K562 (cell line): ENCODE results near the gene ZNRD2. TPM values are rescaled to one million over a fixed set of nuclear protein-coding genes. Genes with fewer than 3 reads are reported as not detected.

Experiments used
- CEBPB ChIP-seq: fragments of 450-650 bp; IDR thresholded peaks from 2 replicates; pipeline ENCODE4 v1.6.1; 2016; ENCODE audit warnings: missing genetic modification characterization, missing compliant biosample characterization
- CHD1 ChIP-seq: fragments of 200-600 bp; sonication (generic); IDR thresholded peaks from one replicate; pipeline ENCODE4 v1.6.1; 2012; ENCODE audit warnings: mild to moderate bottlenecking, moderate library complexity, low read length, inconsistent platforms
- EGR1 ChIP-seq: fragments of 450-650 bp; conservative IDR thresholded peaks from 2 replicates; pipeline ENCODE4 v1.6.1; 2017; ENCODE audit warnings: mild to moderate bottlenecking
- GABPA ChIP-seq: fragments of 200-800 bp; sonication (Bioruptor generic); conservative IDR thresholded peaks from 2 replicates; pipeline ENCODE4 v1.6.1; 2016; ENCODE audit warnings: low read depth, missing genetic modification characterization, missing compliant biosample characterization
- KDM1A ChIP-seq, 2 experiments: fragments of 450-650 bp; IDR thresholded peaks; 2 replicates each; pipeline ENCODE4 v1.6.1; 2016; ENCODE audit warnings: mild to moderate bottlenecking in 2 of 2
- PCBP1 ChIP-seq: fragments of 200-400 bp; formaldehyde crosslinking; IDR thresholded peaks from 2 replicates; pipeline ENCODE4 v1.6.1; 2018; ENCODE audit warnings: mild to moderate bottlenecking, low read depth, low read length; ENCODE audit not compliant: poor library complexity, severe bottlenecking
- PHF20 ChIP-seq: fragments of 450-650 bp; IDR thresholded peaks from 2 replicates; pipeline ENCODE4 v1.6.1; 2018; ENCODE audit not compliant: partially characterized antibody
- PRPF4 ChIP-seq: fragments of 200-400 bp; formaldehyde crosslinking; IDR thresholded peaks from one replicate; pipeline ENCODE4 v1.6.1; 2017; ENCODE audit warnings: low read length, low read depth, mild to moderate bottlenecking; ENCODE audit not compliant: insufficient read depth, poor library complexity, severe bottlenecking
- SMAD4 ChIP-seq: fragments of 250-450 bp; sonication (Bioruptor Pico); conservative IDR thresholded peaks from 2 replicates; pipeline ENCODE4 v1.8.0; 2021; ENCODE audit warnings: inconsistent platforms, mild to moderate bottlenecking, moderate library complexity
- SNIP1 ChIP-seq: fragments of 450-650 bp; IDR thresholded peaks from 2 replicates; pipeline ENCODE4 v1.7.1; 2017; ENCODE audit warnings: low read depth, mild to moderate bottlenecking
- SPI1 ChIP-seq: IDR thresholded peaks from 2 replicates; pipeline ENCODE4 v1.6.1; 2011; ENCODE audit warnings: low read depth, low read length, control low read depth, borderline replicate concordance
- ZBTB7A ChIP-seq: IDR thresholded peaks from 2 replicates; pipeline ENCODE4 v1.6.1; 2011; ENCODE audit warnings: low read depth, mild to moderate bottlenecking, low read length, moderate library complexity, borderline replicate concordance; ENCODE audit not compliant: control insufficient read depth
- ZNF324 ChIP-seq: fragments of 250-450 bp; sonication (Bioruptor Pico); IDR thresholded peaks from 2 replicates; pipeline ENCODE4 v1.4.0; 2020; ENCODE audit warnings: mild to moderate bottlenecking
- ZNF77 ChIP-seq: fragments of 250-450 bp; sonication (Bioruptor Pico); IDR thresholded peaks from 2 replicates; pipeline ENCODE4 v1.5.0; 2020
- polyA plus RNA-seq, 8 experiments: library from polyadenylated mRNA; depleted of rRNA in 4 of 8; stranded (reverse) in 5 of 8; unstranded in 3 of 8; fragments of >200 nt; fragmentation: Nextera tagmentation in 2 of 8; fragmentation: Illumina TruSeq in 1 of 8; extraction: Ambion mirVana in 2 of 8; extraction: Trizol in 1 of 8; gene quantifications; 2 replicates each; pipeline versions ENCODE4 v1.2.1 to v1.2.3, GENCODE V29; 2011 to 2014; ENCODE audit warnings: inconsistent platforms in 1 of 8, missing spikeins in 1 of 8
- total RNA-seq, 7 experiments: library from RNA; depleted of rRNA in 6 of 7; stranded (reverse); fragments of >200 nt in 6 of 7; fragmentation: Illumina TruSeq in 2 of 7; extraction: Trizol in 2 of 7; gene quantifications; 2 replicates each; pipeline versions ENCODE4 v1.2.1 to v1.2.3, GENCODE V29; 2011 to 2021; ENCODE audit warnings: low replicate concordance in 1 of 7
- TF ChIP-seq, protein P1 (sequence below), 3 experiments: IDR thresholded peaks in 2 of 3; conservative IDR thresholded peaks in 1 of 3; 2 replicates each; pipeline ENCODE4 v1.5.1; 2011 to 2012; ENCODE audit warnings: low read length in 3 of 3, mild to moderate bottlenecking in 3 of 3, control low read depth in 2 of 3, improper control_type of control experiment in 1 of 3, inconsistent platforms in 1 of 3, low read depth in 1 of 3, mixed read lengths in 1 of 3, moderate library complexity in 1 of 3; ENCODE audit not compliant: insufficient read depth in 2 of 3
- TF ChIP-seq, protein P2 (sequence below), 2 experiments: IDR thresholded peaks; 2 replicates each; pipeline ENCODE4 v1.6.1; 2012; ENCODE audit warnings: improper control_type of control experiment in 2 of 2, low read depth in 2 of 2, low read length in 2 of 2, borderline replicate concordance in 1 of 2
- TF ChIP-seq, protein P3 (sequence below): fragments of 450-650 bp; conservative IDR thresholded peaks from 2 replicates; pipeline ENCODE4 v1.6.1; 2016; ENCODE audit warnings: missing genetic modification characterization, low read depth, mild to moderate bottlenecking, control low read depth, missing compliant biosample characterization

ZNRD2 gene
- total and polyA plus RNA-seq, 9 of the 15 experiments (the other 6 are each of a cell fraction or from before 2014, with no cell fraction given) = 13.4 to 129 (median 60.4) TPM

DNA sequence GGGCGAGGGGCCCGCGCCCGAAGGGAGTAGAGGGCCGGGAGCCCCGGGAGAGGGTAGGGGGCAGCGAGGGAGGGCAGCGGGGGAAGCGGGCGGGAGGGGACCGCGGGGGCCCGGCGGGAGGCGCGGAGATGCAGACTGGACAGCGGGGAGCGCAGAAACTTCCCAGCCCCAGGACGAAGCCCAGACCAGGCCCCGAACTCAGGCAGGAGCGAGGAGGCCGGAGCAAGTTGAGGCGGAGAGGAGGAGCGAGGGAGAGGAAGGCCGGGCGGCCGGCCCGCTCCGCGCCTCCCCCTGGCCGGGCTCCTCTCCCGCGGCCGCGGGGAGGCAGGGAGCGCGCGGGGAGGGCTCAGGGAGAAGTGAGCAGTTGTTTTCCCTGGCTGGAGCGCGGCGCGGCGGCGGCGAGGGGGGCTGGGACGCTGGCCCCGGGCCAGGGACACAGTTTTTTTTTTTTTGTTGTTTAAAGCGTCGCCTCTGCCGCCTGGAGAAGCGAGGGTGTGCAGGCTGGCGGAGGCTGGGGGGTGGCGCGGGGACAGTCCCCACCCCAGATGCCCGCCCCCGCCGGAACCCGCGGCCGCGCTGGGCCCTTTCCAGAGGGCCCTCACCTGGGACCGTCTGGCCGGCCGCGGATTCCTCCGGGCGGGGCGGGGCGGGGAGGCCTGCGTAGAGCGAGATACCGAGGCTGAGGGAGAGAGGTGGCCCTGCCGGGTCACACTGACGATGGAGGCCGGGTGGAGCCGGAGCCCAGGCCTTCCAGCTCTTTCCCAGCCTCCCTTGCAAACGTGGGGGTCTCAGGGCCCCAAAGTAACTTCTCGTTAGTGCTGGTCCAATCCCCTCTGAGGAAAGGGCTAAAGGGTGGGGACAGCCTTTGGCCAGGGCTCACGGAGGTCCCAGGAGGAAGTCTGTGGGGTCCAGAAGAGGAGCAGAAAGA, 12.0 kb upstream of the ZNRD2 start, which contains the start of gene LTBP3 (continued):
- TF ChIP-seq, protein P1, sequence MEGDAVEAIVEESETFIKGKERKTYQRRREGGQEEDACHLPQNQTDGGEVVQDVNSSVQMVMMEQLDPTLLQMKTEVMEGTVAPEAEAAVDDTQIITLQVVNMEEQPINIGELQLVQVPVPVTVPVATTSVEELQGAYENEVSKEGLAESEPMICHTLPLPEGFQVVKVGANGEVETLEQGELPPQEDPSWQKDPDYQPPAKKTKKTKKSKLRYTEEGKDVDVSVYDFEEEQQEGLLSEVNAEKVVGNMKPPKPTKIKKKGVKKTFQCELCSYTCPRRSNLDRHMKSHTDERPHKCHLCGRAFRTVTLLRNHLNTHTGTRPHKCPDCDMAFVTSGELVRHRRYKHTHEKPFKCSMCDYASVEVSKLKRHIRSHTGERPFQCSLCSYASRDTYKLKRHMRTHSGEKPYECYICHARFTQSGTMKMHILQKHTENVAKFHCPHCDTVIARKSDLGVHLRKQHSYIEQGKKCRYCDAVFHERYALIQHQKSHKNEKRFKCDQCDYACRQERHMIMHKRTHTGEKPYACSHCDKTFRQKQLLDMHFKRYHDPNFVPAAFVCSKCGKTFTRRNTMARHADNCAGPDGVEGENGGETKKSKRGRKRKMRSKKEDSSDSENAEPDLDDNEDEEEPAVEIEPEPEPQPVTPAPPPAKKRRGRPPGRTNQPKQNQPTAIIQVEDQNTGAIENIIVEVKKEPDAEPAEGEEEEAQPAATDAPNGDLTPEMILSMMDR (IDR thresholded peaks at IDR 0.05 in 2 of 3, conservative IDR thresholded peaks at IDR 0.05 in 1 of 3; ENCODE audit: insufficient read depth in 2 of 3, low read depth in 1 of 3, low read length in 3 of 3) = peak in 1 of 3 experiments; percentile 2; a peak in 2 of 6 replicates
- no peak for TF ChIP-seq GABPA (tag)
- TF ChIP-seq CHD1 = no peak
- TF ChIP-seq SMAD4 (CRISPR knock-in tag) = peak; percentile 59; the same call in 1 of the 2 replicates
- TF ChIP-seq PCBP1 = peak; percentile 54
- no peak for TF ChIP-seq PHF20
- TF ChIP-seq ZNF324 (CRISPR knock-in tag) = no peak
- TF ChIP-seq, protein P2, sequence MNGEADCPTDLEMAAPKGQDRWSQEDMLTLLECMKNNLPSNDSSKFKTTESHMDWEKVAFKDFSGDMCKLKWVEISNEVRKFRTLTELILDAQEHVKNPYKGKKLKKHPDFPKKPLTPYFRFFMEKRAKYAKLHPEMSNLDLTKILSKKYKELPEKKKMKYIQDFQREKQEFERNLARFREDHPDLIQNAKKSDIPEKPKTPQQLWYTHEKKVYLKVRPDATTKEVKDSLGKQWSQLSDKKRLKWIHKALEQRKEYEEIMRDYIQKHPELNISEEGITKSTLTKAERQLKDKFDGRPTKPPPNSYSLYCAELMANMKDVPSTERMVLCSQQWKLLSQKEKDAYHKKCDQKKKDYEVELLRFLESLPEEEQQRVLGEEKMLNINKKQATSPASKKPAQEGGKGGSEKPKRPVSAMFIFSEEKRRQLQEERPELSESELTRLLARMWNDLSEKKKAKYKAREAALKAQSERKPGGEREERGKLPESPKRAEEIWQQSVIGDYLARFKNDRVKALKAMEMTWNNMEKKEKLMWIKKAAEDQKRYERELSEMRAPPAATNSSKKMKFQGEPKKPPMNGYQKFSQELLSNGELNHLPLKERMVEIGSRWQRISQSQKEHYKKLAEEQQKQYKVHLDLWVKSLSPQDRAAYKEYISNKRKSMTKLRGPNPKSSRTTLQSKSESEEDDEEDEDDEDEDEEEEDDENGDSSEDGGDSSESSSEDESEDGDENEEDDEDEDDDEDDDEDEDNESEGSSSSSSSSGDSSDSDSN (IDR thresholded peaks at IDR 0.05; ENCODE audit: borderline replicate concordance in 1 of 2, low read depth in 2 of 2, low read length in 2 of 2) = peak; percentile 89 to 90; a peak in 3 of 4 replicates
- TF ChIP-seq, protein P3, sequence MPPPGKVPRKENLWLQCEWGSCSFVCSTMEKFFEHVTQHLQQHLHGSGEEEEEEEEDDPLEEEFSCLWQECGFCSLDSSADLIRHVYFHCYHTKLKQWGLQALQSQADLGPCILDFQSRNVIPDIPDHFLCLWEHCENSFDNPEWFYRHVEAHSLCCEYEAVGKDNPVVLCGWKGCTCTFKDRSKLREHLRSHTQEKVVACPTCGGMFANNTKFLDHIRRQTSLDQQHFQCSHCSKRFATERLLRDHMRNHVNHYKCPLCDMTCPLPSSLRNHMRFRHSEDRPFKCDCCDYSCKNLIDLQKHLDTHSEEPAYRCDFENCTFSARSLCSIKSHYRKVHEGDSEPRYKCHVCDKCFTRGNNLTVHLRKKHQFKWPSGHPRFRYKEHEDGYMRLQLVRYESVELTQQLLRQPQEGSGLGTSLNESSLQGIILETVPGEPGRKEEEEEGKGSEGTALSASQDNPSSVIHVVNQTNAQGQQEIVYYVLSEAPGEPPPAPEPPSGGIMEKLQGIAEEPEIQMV (tag) = no peak
- TF ChIP-seq ZBTB7A = peak; percentile 62; the same call in 1 of the 2 replicates
- no peak for TF ChIP-seq SNIP1
- peak; percentile 29; the same call in 1 of the 2 replicates for TF ChIP-seq EGR1
- no peak for TF ChIP-seq CEBPB (tag)
- TF ChIP-seq PRPF4 = no peak
- TF ChIP-seq KDM1A (IDR thresholded peaks at IDR 0.05) = no peak
- no peak for TF ChIP-seq ZNF77 (CRISPR knock-in tag)
- TF ChIP-seq SPI1 = no peak
